Effector memory CD4-positive, alpha-beta T cell (primary cell): Measurements from ENCODE around the gene NUP98.
A peak's percentile ranks its signal among the peaks of the same experiment; 100 is the strongest.
"Not testable (repeated sequence)": the region's sequence is repeated elsewhere in the genome, so short reads cannot be mapped to it uniquely, and the experiment has no call there.

Source experiments
- DNase-seq, 3 donors: peaks; one replicate each; pipeline ENCODE4 v3.0.0-alpha.2; 2020
- H3K27ac ChIP-seq: 2 replicates; pipeline ENCODE4 v1.7.0; 2013; ENCODE audit warnings: mild to moderate bottlenecking, low read length, moderate library complexity; ENCODE audit not compliant: insufficient read depth, poor library complexity, severe bottlenecking
- H3K27me3 ChIP-seq: replicated peaks from 2 replicates; pipeline ENCODE4 v1.7.0; 2013; ENCODE audit warnings: mild to moderate bottlenecking, low read length; ENCODE audit not compliant: insufficient read depth, control insufficient read depth, poor library complexity, severe bottlenecking
- H3K36me3 ChIP-seq: 2 replicates; pipeline ENCODE4 v1.7.0; 2013; ENCODE audit warnings: mild to moderate bottlenecking, low read length, moderate library complexity; ENCODE audit not compliant: control insufficient read depth, insufficient read depth
- H3K4me1 ChIP-seq: 2 replicates; pipeline ENCODE4 v1.7.0; 2013; ENCODE audit warnings: low read length, mild to moderate bottlenecking; ENCODE audit not compliant: control insufficient read depth, insufficient read depth, poor library complexity, severe bottlenecking
- H3K4me3 ChIP-seq: 2 replicates; pipeline ENCODE4 v1.7.0; 2013; ENCODE audit warnings: low read length, low read depth, mild to moderate bottlenecking; ENCODE audit not compliant: insufficient read depth, poor library complexity, severe bottlenecking
- H3K9me3 ChIP-seq: 2 replicates; pipeline ENCODE4 v1.7.0; 2013; ENCODE audit warnings: mild to moderate bottlenecking, low read length, moderate library complexity; ENCODE audit not compliant: control insufficient read depth

NUP98 gene

DNA sequence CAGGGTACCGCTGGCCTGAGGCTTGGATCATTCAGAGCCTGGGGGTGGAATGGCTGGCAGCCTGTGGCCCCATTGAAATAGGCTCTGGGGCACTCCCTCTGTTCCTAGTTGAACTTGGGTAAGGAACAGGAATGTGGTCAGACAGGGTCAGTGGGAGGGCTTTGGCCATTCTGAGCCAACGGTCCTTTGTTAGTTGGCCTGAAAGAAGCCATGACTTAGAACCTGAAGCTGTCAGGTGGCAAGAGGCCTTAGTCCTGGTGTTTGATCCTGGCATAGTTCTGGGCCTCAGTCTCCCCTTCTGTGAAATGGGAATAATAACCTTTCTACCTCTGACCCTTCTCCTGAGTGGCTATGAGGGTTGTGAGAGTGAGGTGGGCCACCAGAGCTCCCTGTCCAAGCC, 19.3 kb upstream of the NUP98 start:
- no peaks in the 10 kb centered on the region for H3K27me3 ChIP-seq
- no peak for DNase-seq
- H3K4me3 ChIP-seq: no peak overlapping the region

GRCh38 chr11:3815845-3816244, 18.5 kb upstream of the NUP98 start:
- no peaks in the 10 kb centered on the region for H3K9me3 ChIP-seq
- H3K36me3 ChIP-seq: no peaks in the 10 kb centered on the region
- no peak for DNase-seq
- H3K27me3 ChIP-seq: no peaks in the 10 kb centered on the region
- H3K4me1 ChIP-seq: no peaks in the 10 kb centered on the region
- H3K27ac ChIP-seq: no peak overlapping the region
- no peak overlapping the region for H3K4me3 ChIP-seq

More for the DNA sequence above, 19.3 kb upstream of the NUP98 start:
- Histone ChIP-seq H3K4me1 (no peaks in the 10 kb centered on the region), H3K27ac (no peak overlapping the region), H3K9me3 (no peaks in the 10 kb centered on the region), H3K36me3 (no peaks in the 10 kb centered on the region)

GRCh38 chr11:3814832-3815231, 17.5 kb upstream of the NUP98 start:
- H3K4me3 ChIP-seq, H3K4me1 ChIP-seq, DNase-seq, H3K36me3 ChIP-seq, H3K9me3 ChIP-seq, H3K27ac ChIP-seq, H3K27me3 ChIP-seq: not testable (repeated sequence)

- Histone ChIP-seq H3K36me3 (no peaks in the 10 kb centered on the region), H3K27ac (no peak overlapping the region), H3K4me3 (no peak overlapping the region), H3K4me1 (peaks cover 10% of the 10 kb centered on the region), H3K9me3 (no peaks in the 10 kb centered on the region), H3K27me3 (no peaks in the 10 kb centered on the region)
- no peak for DNase-seq
Observed at GRCh38 chr11:3810951-3811350, 13.6 kb upstream of the NUP98 start.

DNA sequence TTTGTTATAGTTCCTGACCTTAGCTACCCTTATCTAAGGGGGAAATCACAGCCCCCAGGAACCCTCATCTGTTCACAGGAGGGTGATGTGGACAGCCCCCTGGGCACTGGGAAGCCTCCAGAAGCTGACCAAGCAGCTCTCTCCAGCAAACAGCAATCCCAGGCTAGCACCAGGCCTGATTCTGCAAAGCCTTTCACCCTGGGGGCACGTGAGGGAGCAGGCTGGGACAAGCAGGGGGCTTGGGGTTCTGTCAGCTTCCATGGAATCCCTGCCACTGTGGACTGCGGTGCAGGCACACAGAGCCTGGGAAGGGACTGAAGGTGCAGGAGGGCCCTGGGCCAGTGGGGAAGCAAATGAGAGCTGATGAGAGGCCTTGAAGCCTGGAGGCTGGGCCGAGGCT, 13.1 kb upstream of the NUP98 start:
- H3K4me1 ChIP-seq: peaks cover 10% of the 10 kb centered on the region
- no peak overlapping the region for H3K27ac ChIP-seq
- no peaks in the 10 kb centered on the region for H3K27me3 ChIP-seq
- H3K36me3 ChIP-seq: no peaks in the 10 kb centered on the region
- H3K4me3 ChIP-seq: no peak overlapping the region
- DNase-seq: no peak
- H3K9me3 ChIP-seq: no peaks in the 10 kb centered on the region

DNA sequence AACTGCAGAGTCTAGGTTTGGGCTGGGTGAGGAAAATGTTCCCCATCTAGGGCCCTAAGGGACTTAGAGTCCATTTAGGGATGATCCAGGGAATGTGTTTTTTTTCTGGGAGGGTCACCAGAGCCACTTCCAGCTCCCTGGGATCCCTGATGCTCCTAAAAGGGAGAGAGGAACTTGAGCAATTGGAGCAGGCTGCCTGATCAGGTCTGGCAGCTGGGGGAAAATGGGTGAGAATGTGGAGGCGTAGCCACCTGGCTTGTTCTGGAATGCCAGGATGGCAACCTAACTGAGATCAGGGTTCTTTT, 12.2 kb upstream of the NUP98 start:
- no peak overlapping the region for H3K4me3 ChIP-seq
- H3K36me3 ChIP-seq: no peaks in the 10 kb centered on the region
- no peaks in the 10 kb centered on the region for H3K9me3 ChIP-seq
- peaks cover 10% of the 10 kb centered on the region for H3K4me1 ChIP-seq
- H3K27me3 ChIP-seq: no peaks in the 10 kb centered on the region
- DNase-seq: no peak
- no peak overlapping the region for H3K27ac ChIP-seq

- Histone ChIP-seq H3K27ac (peak overlapping the region; percentile 65), H3K4me3 (peak overlapping the region; percentile 84), H3K36me3 (no peaks in the 10 kb centered on the region), H3K9me3 (no peaks in the 10 kb centered on the region), H3K27me3 (no peaks in the 10 kb centered on the region), H3K4me1 (peaks cover 10% of the 10 kb centered on the region)
- DNase-seq: peak; percentile 12 to 20 (median 13)
Observed at GRCh38 chr11:3808861-3809623, 11.7 kb upstream of the NUP98 start.

DNA sequence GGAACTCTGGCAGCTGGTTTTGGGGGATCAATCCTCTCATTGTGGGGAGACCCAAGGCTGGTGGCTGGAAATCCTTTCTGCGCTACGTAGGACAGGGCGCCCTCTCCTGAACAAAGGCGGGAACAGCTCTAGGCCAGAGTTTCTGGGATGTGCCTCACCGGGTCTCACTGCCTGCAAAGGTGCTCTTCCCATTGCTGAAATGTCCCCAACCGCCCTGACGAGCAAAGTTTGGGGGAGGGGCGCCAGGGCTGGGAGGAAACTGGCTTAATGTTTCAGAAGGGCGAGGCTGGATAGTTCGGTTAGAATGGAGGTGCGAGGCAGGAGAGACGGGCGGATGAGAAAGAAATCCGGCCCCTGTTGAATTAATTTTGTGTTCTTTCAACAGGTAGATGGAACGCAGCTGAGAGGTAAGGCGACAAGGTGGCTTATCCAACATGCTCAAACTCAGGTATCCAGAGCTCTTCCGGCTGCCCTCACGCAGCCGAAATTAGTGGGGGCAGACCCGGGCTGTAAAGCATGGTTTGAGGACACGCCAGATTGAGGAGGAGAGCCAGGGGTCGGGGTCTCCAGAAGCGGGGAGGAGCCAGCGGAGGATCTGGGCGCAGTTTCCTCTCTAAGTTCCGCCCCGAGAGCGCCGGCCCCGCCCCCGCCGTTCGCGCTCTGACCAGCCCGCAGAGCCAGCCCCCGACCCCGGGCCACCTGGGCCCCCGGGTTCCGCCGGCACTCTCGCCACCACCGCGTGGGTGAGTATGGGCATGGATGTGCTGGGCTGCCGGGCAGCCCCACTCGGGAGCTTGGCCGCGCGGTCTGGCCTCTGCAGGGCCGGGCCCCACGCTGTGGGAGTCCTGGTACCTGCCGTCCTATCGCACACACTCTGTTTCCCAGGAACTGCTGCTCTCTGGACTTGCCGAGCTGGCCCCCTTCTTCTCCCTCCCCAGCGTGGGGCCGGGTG, 10.8 kb upstream of the NUP98 start, which contains the start of gene PGAP2:
Gene PGAP2, plus strand, starts transcription at position 652 of the 952 bp plus-strand sequence. CDS start 2,700 bp downstream, outside the sequence.
- Histone ChIP-seq H3K27me3 (no peaks in the 10 kb centered on the region), H3K27ac (peak within 1 kb of the TSS; percentile 65), H3K4me3 (peak within 1 kb of the TSS; percentile 84), H3K4me1 (peaks cover 10% of the 10 kb centered on the region), H3K36me3 (no peaks in the 10 kb centered on the region), H3K9me3 (no peaks in the 10 kb centered on the region)
- peak; percentile 22 to 49 (median 39) for DNase-seq

DNA sequence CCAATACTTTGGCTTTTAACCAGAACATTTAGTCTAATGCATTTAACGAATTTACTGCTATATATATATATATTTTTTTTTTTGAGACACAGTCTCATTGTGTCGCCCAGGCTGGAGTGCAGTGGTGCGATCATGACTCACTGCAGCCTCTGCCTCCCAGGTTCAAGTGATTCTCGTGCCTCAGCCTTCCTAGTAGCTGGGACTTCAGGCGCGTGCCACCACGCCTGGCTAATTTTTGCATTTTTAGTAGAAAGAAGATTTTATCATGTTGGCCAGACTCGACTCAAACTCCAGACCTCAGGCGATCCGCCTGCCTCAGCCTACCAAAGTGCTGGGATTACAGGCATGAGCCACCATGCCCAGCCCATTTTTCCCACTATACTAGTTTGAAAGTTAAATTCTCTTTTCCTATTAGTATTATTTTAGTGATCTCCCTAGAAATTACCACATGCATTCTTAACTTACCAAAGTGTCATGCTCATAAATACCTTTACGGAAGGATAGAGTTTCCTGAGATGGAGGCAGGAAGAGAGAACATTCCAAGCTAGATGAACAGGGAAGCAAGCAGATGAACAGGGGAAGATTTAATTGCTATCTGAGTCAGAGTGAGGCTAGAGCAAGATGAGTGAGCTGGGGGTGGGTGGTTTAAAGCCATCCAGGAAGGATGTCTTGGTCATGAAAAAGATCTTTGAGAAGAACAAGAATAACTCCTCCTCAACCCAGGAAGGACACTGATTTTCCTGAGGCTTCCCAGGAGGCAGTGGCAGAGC, 6.6 kb upstream of the NUP98 start:
- no peaks in the 10 kb centered on the region for H3K36me3 ChIP-seq
- H3K27ac ChIP-seq: no peak overlapping the region
- no peak overlapping the region for H3K4me3 ChIP-seq
- no peaks in the 10 kb centered on the region for H3K9me3 ChIP-seq
- H3K4me1 ChIP-seq: peaks cover 5% of the 10 kb centered on the region
- no peaks in the 10 kb centered on the region for H3K27me3 ChIP-seq
- no peak for DNase-seq
